A172 (cell line): Measurements from ENCODE around the gene NUP188. TPM values are rescaled to one million over a fixed set of nuclear protein-coding genes. Genes with fewer than 3 reads are reported as not detected.
"Not testable (repeated sequence)": the region's sequence is repeated elsewhere in the genome, so short reads cannot be mapped to it uniquely, and the experiment has no call there.

Experiments used
- DNase-seq: peaks from one replicate; pipeline ENCODE4 v3.0.0-alpha.2; 2015; ENCODE audit warnings: low spot score
- total RNA-seq: library from RNA; depleted of rRNA; stranded (reverse); fragments of >200 nt; shearing (Covaris generic); gene quantifications from 2 replicates; pipeline ENCODE4 v1.2.3, GENCODE V29; 2014

Gene NUP188
- total RNA-seq, 1 experiment from 2014 or later = 57.4 TPM

DNA sequence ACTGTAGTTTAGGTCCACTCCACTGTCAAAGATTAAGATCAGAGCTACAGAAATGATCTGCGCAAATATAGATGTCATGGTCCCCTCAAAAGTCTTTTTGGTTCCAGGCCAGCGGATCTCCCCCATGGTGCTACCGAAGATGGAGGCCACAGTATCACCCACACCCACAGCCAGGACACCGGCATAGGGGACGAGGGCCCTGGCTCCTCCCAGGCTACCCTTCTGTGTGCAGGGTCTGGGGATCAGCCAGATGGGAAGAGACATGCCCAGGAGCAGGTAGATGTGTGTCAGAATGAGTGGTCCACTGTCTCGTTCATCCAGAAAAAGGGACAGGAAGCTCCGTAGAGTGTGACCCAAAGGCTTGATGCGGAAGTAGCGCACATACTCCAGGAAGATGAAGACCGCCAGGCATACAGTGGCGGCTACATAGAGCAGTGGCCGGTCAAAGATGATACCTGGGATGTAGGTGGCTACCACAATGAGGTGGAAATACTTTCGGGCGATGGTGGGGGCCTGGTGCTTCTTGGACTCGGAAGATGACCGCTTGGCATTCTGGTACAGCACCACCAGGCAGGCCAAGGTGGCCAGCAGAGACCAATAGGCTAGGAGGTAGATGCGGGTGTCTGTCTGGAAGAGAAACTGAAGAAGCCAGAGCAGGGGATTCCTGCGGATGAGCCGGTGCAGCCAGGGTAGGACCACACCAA, 1.5 kb upstream of the NUP188 start:
- DNase-seq = no peak

DNA sequence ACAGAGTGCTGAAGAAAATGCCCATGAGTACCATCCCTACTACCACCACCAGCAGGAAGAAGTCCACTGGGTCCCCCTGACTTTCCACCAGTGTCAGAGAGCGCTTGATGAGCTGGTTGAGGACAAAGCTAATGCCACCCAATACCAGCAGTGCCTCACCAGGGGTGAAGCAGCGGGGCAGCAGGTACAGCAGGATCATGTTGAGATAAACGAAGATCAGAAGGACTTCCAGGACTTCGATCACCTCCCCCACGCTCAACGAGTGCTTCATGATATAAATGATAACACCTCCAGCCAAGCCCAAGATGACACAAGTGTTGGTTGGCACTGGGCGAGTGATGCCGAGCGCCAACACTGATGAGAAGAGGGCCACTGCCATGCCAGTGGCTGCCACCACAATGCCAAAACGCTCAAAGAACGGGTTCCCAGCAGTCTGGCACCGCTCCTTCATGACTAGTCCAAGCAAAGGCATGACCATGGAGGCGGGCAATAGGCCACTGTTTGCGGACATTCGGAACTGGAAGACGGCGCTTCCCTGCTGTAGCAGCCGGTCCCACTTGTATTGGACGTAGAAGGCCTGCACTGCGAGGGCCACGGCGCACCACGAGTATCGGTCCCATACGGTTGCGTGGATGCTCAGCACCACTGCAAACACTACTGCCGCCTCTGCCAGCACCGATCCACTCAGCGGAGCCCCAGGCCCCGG, 775 bp upstream of the NUP188 start:
- DNase-seq = no peak

- DNase-seq = no peak
Observed at GRCh38 chr9:128947277-128947526, 297 bp upstream of the NUP188 start.

DNA sequence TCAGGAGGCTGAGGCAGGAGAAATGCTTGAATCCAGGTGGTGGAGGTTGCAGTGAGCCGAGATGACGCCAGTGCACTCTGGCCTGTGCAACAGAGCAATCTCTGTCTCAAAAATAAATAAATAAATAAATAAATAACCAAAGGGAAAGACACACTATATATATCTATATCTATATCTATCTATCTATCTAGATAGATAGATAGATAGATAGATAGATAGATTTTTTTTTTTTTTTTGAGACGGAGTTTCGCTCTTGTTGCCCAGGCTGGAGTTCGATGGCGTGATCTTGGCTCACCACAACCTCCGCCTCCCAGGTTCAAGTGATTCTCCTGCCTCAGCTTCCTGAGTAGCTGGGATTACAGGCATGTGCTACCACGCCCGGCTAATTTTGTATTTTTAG, 13.9 kb downstream of the NUP188 start:
- not testable (repeated sequence) for DNase-seq

- no peak for DNase-seq
Observed at GRCh38 chr9:128969491-128969890, 22.0 kb downstream of the NUP188 start.

GRCh38 chr9:128972956-128973355, 25.5 kb downstream of the NUP188 start:
- DNase-seq = peak; percentile 82

DNA sequence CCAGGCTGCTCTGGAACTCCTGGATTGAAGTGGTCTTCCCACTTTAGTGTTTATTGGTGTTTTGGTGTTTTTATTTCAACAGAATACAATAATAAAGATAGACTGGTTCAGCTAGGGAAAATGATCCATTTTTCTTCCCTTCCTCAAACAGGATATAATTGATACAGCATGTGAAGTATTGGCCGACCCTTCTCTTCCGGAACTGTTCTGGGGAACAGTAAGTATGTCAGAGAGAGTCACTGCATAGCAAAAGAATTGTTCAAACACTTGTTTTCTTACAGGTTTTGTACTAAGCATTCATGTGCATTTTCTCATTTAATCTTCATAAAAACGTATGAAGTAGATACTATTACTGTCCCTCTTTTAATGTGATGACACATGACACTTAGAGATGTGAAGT, 31.6 kb downstream of the NUP188 start:
- DNase-seq = no peak

DNA sequence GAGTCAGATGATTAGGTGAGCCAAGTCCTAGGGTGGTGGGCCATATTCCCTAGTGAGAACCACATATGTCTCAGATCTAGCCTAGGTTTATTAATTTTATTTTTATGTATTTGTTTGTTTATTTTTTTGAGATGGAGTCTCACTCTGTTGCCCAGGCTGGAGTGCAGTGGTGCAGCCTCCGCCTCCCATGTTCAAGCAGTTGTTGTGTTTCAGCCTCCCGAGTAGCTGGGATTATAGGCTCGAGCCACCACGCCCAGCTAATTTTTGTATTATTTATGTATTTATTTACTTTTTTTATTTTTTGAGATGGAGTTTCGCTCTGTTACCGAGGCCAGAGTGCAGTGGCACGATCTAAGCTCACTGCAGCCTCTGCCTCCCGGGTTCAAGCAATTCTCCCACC, 36.0 kb downstream of the NUP188 start:
- no peak for DNase-seq

GRCh38 chr9:128986671-128987070, 39.2 kb downstream of the NUP188 start:
- no peak for DNase-seq

GRCh38 chr9:128987805-128988204, 40.3 kb downstream of the NUP188 start:
- peak; percentile 93 for DNase-seq

GRCh38 chr9:128992995-128993394, 45.5 kb downstream of the NUP188 start:
- no peak for DNase-seq

DNA sequence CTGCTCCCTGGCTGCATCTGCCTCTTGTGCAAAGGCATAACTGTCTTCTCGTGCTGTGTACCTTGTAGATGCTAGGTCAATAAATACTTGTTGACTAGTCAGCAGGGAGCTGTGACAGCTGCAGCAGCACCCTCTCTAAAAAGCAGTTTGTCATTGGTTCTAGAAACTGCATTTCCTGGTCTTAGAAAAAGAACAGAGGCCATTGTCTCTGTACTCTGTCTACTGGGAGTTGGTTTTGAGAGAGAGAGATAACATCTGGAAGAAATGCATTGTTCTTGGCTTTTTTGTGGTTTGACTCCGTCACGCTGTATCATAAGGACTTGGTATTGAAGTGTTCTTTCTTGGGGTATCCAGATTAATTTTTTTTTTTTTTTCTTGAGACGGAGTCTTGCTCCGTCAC, 48.3 kb downstream of the NUP188 start:
- DNase-seq = no peak

- DNase-seq = no peak
Observed at GRCh38 chr9:128998462-128998861, 51.0 kb downstream of the NUP188 start.

DNA sequence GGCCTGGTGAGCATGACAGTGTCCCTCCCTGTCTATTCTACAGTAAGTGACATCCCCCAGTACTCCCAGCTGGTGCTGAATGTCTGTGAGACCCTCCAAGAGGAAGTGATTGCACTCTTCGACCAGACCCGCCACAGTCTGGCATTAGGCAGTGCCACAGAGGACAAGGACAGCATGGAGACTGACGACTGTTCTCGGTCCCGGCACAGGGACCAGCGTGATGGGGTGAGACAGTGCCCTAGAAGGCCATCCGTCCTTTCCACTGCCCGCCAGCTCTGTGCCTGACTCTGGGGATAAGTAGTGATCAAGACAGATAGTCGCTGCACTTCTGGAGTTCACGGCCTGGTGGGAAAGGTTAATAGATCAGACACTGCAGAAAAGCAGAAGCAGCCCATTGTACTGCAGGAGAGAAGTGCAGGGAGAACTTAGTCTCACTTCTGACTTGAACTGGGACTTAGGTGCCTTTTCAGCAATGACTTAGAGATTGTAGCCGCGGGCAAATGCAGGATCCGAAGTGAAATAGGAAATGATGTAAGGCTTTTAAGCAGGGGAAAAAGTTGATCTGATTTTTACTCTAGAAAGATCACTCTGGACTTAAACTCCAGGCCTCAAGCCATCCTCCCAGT, 52.2 kb downstream of the NUP188 start:
- DNase-seq = no peak

DNA sequence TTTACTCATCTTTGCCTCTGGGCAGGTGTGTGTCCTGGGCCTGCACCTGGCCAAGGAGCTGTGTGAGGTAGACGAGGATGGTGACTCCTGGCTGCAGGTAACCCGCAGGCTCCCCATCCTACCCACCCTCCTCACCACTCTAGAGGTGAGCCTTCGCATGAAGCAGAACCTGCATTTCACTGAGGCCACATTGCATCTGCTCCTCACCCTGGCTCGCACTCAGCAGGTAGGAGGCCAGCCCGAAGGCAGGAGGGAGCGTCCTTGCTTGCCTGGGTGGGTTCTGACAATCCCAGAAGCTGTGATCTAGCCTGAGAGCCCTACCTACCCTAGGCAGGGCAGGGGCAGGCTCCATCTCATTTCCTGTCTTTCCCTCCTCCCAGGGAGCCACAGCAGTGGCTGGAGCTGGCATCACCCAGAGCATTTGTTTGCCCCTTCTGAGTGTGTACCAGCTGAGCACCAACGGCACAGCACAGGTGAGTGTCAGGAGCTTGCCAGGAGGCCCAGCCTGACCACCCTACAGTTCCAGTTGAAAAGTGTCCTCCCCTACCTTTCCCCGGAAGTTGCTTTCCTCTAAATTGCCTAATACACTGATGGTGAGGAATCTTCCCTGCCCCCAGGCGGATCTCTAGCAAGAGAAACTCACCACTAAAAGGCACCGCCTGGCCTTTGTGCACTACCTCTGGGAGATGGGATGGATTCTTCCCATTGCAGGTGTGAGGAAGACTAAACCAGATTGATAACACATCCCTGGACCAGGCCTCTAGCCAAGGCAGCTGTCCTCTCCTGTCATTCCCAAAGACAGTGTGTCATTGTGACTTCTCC, 54.2 kb downstream of the NUP188 start:
- DNase-seq = no peak

GRCh38 chr9:129002992-129003391, 55.5 kb downstream of the NUP188 start:
- DNase-seq = no peak

DNA sequence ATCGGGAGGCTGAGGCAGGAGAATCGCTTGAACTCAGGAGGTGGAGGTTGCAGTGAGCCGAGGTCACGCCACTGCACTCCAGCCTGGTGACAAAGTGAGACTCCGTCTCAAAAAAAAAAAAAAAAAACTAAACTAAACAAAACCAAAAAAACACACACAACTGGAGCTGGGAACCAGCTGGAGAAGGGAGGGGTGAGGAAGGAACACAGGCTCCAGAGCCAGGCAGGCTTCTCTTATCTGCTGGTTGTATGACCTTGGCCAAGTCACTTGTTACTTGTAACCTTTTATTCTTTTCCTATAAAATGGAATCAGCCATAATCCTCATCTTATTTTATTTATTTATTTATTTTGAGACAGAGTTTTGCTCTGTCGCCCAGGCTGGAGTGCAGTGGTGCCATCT, 56.7 kb downstream of the NUP188 start:
- DNase-seq = not testable (repeated sequence)

- no peak for DNase-seq
Observed at GRCh38 chr9:129005336-129005997, 58.0 kb downstream of the NUP188 start.

DNA sequence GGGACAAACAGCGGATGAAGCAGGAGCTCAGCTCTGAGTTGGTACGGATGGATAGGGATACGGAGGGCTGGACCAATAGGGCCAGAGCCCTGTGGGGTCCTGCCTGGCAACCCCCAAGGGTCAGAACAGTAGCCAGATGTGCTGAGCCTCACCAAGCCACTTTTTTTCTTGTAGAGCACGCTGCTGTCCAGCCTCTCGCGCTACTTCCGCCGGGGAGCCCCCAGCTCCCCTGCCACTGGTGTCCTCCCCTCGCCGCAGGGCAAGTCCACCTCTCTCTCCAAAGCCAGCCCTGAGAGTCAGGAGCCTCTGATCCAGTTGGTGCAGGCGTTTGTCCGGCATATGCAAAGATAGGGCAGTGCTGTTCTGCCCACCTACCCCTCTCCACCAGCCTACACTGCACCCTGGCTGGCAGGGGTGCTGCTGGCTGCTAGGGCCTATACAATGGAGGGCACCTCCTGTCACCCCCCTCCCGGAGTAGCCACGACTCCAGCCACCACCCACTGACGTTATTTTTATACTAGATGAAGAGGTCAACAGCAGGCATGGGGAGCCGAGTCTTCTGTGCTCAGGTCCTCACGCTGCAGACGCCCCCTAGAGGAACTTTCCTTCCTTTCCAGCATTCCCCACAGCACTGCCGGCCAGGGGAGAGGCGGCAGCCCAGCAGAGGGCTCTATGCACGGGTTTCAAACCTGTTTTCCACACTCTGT, 59.0 kb downstream of the NUP188 start:
- peak; percentile 80 for DNase-seq

- no peak for DNase-seq
Observed at GRCh38 chr9:129007035-129007765, 59.7 kb downstream of the NUP188 start.
